Sciatic nerve (tissue), 2 donors: Measurements from ENCODE around the gene MAP3K21. TPM values are rescaled to one million over a fixed set of nuclear protein-coding genes. Genes with fewer than 3 reads are reported as not detected.

Experiments
- ATAC-seq: fragments of 200-7000 bp; cut with Tn5 transposase; one replicate; pipeline ENCODE4 v1.9.1; 2020; ENCODE audit warnings: mild to moderate bottlenecking, moderate library complexity
- DNase-seq: peaks from one replicate; pipeline ENCODE4 v3.0.0-alpha.2; 2020; ENCODE audit warnings: low spot score
- intact Hi-C: fragments of 100-400 bp; cut with DNase I; formaldehyde crosslinking; loops from one replicate; pipeline ENCODE4 v1.14.2; 2022
- total RNA-seq: library from RNA; stranded (reverse); fragmentation: NEBNext Ultra II Directional; extraction: Animal tissue kit (Norgen Biotek cat#: 25700); gene quantifications from one replicate; pipeline ENCODE4 v1.2.1, GENCODE V29; 2021
- donor health status: DM: no; HTN: no; CAD: no.
- donor health status: DM: no; HTN: no; CAD: no.

The MAP3K21 gene
- total RNA-seq, 1 donor from 2014 or later, result 1.6 TPM

DNA sequence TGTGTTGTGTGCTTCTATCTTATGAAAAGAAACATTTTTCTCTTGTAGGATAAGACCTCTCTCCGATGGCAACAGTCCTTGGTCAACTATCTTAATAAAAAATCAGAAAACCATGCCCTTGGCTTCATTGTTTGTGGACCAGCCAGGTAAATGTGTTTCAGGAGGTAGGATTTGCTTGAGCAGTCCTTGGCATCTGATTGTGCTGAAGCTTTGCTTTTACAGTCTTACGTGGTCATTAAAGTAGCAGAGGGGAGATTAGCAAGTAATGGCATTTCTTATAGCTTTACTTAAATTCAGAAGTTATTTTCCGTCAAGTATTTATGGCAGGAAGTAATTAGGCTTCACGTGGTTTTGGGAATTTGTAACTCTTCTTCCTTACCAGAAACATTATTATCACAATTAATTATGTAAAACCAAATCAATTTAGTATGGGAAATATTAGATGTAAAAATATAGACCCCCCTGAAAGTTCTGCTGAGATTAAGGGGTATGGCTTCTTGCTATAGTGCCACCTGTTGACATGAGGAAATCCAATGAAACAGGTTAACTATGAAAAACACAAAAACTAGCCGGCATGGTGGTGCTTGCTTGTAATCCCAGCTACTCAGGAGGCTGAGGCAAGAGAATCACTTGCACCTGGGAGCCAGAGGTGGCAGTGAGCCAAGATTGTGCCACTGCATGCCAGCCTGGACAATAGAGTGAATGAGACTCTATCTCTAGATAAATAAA, 49.0 kb downstream of the MAP3K21 start:
- ATAC-seq (no peak), DNase-seq (no peak)
- intact Hi-C loops, result no loop called here

DNA sequence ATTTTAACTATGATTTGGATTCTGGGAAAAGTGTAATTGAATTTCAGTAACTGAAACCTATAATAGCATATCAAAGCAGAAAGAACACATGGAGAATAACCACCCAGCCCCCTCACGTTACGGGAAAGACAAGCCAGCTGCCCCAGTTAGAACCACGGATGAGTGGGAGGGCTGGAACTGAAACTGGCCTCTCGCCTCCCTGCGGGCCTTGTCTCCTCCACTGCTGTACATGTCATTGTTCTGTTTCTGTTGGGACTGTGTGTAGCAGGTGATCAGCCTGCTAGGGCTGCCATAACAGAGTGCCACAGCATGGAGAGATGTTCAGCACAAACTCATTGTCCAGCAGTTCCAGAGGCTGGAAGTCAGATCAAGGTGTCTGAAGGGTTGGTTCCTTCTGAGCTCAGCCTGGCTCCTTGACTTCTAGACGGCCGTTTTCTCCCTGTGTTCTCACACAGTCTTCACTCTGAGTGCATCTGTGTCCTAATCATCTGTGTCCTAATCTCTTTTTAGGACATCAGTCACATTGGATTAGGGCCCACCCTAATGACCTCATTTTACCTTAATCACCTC, 52.4 kb downstream of the MAP3K21 start:
- intact Hi-C loops, result no loop called here
- no peak for DNase-seq
- no peak for ATAC-seq

DNA sequence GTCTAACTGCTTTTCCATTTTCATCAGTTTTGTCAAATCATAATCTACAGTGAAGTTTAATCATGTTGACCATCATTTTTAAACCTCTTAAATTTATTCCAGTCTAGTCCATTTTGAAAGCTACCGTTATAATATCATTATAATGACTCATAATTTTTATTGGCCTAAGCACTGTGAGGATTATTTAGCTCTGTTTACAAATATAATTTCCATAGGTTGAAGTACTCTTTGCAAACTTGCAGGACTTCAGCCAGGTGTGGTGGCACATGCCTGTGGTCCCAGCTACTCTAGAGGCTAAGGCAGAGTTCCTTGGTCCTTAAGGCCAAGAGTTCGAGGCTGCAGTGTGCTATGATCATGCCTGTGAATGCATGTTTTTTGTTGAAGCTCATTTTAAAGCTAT, 54.3 kb downstream of the MAP3K21 start:
- intact Hi-C loops, result no loop called here
- ATAC-seq (no peak), DNase-seq (no peak)

DNA sequence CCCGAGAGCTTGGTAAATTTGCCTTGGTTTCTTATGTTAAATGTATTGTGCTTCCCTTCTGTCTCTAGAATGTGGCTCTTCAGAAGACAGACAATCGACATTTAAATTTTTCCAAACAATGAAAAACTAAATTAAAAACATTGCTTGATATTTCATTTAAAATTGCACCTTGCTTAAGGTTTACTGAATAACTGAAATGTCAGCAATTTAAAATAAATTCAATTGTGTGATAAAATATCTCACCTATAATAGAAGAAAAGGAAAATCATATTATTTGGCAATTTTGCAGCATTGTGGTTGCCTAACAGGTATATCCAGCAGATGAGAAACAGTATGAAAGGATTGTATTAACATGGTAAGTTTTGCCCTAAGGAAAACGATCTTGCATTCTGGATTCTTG, 56.5 kb downstream of the MAP3K21 start:
- DNase-seq (no peak), ATAC-seq (no peak)
- intact Hi-C loops, result no loop called here

DNA sequence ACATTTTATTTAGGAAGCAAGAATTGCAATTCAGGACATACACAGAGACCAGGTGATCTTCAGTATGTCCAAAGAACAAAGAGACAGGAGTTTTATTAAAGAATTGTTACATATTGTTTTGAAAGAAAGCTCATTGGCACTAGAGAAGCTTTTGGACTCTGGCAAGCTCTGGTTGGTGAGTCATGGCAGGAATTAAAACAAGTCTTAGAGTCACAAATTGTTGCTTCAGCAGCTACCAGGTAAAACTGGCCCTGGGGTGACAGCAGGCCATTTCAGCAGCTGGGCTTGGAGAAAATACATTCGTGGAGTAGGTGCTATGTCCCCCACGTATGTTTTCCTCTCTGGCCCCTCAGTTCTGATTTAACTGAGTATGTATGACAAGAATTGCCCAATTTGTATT, 58.8 kb downstream of the MAP3K21 start:
- intact Hi-C loops, result no loop called here
- no peak for ATAC-seq
- DNase-seq, result no peak

DNA sequence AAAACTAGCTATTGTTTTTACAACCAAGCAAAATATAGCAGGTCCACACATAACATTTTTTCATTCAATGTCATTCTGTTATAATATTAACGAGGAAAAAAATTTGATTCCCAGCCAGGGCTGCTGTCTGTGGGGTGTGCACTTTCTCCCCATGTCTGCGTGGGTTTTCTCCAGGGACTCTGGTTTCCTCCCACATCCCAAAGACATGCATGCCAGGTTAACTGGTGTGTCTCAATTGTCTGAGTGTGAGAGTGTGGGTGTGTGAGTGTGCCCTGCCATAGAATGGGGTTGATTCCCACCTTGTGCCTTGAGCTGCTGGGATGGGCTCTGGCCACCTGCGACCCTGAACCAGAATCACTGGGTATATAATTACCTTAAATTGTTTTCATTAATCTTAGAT, 60.1 kb downstream of the MAP3K21 start:
- intact Hi-C loops, result no loop called here
- DNase-seq (no peak), ATAC-seq (no peak)

DNA sequence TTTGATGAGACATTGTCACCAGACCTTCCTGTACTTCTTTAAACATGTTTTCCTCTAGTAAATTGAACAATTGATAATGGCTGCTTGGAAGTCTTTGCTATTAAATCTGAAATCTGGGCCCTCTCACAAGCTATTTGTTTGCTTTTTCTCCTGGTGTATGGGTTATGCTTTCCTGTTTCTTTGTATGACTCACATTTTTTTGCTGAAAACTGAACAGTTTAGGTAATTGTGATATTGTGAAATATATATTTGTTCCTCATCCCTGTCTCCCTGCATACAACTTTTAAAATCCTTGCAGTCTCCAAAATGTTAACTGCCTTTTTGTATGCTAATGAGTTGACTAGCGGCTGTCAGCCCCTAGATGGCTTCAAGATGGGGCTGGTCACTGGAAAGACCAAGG, 61.6 kb downstream of the MAP3K21 start:
- intact Hi-C loops, result no loop called here
- DNase-seq, result no peak
- ATAC-seq, result no peak

DNA sequence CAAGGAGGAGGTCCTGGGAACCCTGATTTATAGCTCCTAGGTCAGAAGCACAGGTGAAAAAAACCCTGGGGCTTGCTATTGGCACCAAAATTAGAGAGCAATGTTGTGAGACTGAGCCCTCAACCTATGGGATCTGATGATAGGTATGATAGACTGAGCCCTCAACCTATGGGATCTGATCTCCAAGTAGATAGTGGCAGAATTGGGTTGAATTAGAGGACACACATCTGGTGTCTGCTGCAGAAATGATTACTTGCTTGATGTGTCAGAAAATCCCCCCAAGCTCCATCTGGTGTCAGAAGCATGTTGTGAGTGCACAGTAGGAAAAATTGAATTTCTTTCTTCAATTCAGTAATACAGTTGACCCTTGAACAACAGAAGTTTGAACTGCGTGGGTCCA, 62.4 kb downstream of the MAP3K21 start:
- intact Hi-C loops, result no loop called here
- ATAC-seq, result no peak
- no peak for DNase-seq

DNA sequence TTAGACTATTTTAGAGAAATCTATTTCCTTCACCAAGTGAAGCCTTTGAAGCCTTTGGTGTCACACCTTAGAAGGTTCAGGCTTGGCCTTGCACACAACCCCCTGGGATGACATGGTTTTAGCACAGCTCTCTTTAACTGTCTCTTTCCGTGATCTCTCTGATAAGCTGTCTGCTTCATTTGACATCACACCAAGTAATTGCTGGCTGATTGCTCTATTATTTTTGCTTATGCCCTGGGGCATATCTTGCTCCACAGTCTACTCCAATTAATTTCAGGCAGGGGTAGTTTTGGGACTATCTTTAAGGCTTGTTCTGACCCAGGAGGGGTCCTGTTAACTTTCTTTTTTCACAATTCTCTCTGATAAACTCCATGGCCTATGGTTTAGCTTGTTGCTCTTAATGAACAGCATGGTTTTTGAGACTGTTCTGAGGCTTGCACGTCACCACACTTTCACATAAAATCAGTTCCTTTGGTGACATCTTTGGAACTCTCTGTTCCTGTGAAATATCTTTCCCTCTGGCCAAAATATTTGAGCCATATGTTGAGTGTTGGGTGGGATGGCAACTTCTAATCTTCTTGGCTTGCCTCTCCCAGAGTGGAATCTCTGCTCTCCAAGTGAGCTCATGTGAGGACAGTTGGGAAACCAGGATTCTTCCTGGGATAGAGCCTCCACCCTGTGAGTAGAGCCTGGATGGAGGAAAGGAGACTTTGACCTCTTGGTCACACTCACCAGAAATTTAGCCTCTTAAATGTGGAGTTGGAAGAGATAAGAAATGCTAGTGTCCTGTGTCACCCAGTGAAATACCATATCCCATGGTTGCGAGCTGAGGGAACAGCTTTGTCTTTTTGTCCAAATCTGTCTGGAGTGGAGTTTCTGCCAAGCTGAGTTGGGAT, 63.6 kb downstream of the MAP3K21 start:
- intact Hi-C loops, result no loop called here
- DNase-seq (no peak), ATAC-seq (no peak)

DNA sequence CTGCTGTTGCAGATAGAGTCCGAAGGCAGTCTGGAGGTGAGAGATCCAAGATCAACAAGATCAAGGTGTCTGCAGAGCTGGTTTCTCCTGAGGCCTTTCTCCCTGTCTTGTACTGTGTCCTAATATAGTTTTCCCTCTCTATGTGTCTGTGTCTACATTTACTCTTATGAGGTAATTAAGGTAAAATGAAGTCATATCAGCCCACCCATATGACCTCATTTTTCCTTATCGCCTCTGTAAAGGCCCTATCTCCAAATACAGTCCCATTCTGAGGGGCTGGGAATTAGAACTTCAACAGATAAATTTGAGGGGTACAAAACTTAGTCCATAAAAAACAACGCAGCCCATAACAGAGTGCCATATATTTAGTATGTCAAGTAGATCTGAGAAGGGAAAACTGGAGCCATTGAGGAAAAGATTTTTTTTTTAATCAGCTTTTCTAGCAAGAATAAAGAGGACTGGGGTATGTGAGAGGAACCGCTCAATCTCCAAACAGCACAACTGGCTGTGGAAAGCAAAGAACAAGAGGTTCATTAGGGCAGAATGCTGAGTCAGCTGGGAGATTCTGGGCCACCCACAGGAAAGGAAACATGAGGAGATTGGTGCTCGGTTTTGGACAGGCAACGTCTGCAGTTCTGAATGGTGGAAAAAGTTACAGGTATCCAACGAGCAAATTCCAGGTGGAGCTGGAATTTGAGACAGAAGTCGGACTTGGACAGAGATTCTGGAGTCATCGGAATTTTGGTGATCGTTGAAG, 65.7 kb downstream of the MAP3K21 start:
- no peak for DNase-seq
- intact Hi-C loops, result no loop called here
- no peak for ATAC-seq

DNA sequence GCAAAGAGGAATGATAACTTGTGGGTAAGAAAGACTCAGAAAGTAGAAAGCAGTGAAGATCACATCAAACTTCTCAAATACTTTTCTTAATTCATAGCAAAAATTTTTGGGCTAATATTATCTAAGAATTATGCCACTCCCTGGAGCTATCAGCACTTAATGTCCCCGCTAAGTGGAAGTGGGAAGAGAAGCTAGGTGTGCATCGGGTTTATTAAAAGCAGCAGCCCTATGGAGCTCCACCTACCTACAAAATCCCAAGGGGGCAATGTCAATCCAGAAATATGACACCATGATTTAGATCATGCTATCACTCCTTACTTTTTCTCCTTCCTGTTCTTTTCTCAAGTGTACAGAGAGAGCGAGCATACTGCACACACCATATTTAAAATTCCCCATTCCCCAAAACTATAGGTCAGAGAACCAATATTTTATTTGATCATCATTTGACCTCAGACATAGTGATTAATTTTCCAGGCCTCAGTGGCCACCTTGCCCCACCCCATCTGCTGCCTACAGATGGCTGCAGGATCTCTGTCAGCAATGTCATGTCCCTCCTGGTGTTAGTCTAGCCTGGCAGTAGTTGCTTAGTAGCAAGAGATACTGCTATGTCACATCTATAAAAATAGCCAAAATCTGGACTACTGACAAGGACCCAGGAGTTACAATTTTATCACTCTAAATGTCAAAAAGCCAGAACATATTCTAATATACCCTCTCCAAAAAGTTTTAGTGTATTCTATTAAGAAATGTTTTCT, 66.6 kb downstream of the MAP3K21 start:
- DNase-seq, result no peak
- intact Hi-C loops, result no loop called here
- no peak for ATAC-seq

DNA sequence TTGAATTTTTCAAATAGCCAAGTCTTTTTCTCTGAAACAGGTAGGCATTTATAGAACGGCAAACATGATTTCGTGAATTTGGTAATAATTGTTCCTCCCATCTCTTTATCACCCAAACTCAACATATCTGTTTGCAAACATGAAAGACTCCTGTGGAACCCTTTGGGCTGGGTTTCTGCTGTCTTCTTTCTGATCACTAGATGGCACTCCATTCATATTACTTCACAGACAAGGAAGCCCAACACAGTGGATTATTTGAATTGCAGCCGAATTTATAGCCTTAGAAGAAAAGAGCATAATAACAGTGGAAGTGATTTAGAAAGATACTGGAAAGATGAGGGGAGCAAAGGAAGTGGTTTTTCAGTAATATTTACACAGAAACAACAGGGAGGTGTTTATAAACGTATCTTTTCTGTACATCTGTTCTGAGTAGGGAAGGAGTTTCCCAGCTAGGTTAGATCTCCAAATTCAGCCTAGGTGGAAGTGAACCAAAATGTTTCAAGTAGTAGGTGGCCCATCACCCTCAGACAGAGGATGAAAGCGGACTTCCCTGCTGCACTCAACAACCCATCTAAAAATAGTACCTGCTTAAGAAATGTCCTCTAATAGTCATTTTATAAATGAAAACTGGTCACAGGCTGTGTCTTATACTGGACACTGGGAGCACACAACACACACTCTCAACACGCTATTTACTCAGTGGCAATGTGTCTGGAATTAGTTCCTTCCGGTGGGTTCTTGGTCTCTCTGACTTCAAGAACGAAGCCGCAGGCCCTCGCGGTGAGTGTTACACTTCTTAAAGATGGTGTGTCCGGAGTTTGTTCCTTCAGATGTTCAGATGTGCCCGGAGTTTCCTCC, 67.6 kb downstream of the MAP3K21 start:
- ATAC-seq (no peak), DNase-seq (no peak)
- intact Hi-C loops, result no loop called here

DNA sequence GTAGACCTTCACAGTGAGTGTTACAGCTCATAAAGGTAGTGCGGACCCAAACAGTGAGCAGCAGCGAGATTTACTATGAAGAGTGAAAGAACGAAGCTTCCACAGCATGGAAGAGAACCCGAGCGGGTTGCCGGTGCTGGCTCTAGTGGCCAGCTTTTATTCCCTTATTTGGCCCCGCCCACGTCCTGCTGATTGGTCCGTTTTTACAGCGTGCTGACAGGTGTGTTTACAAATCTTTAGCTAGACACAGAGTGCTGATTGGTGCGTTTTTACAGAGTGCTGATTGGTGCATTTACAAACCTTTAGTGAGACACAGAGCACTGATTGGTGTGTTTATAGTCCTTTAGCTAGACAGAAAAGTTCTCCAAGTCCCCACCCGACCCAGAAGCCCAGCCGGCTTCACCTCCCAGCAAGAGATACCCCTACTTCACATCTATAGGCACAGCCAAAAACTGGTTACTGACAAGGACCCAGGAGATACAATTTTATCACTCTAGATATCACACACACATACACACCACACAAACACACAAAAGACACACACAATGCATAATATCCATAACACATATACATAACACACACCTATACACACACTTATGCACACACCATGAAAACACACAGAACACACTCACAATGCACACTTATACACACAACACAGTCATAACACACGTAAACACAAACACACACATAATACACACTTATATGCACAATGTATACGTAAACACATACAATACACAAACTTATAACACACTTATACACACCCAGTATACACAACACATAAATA, 68.5 kb downstream of the MAP3K21 start:
- intact Hi-C loops, result no loop called here
- no peak for ATAC-seq

DNA sequence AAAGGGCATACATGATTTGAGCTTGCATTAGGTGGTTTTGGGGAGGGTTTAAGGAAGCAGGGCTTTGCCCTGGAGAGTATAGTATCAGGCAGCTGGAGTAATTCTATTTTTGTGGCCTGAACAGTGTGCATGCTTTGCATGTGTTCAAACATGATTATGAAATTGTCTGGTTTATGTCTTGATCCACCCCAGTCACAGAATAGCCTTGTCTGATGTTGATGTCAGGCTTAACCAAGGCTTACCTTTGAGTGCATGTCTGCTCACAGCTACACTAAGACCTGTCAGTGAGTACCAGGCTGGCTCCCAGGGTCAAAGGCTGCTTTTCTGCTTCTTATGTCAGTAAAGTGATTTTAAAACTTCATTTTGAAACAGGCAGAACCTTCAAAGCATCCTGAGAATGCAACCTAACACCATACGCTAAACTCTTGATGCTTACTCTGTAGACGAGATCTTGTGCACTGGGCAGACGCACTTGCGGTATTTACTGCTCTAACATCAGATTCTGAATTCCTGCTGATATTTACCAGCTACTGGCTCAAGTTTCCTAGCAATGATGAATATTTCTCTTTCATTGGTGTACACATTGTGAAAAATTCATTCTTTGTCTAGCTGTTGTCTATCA, 78.9 kb downstream of the MAP3K21 start:
- intact Hi-C loops, result no loop called here
- no peak for DNase-seq
- no peak for ATAC-seq

More for the DNA sequence above, 68.5 kb downstream of the MAP3K21 start:
- no peak for DNase-seq

DNA sequence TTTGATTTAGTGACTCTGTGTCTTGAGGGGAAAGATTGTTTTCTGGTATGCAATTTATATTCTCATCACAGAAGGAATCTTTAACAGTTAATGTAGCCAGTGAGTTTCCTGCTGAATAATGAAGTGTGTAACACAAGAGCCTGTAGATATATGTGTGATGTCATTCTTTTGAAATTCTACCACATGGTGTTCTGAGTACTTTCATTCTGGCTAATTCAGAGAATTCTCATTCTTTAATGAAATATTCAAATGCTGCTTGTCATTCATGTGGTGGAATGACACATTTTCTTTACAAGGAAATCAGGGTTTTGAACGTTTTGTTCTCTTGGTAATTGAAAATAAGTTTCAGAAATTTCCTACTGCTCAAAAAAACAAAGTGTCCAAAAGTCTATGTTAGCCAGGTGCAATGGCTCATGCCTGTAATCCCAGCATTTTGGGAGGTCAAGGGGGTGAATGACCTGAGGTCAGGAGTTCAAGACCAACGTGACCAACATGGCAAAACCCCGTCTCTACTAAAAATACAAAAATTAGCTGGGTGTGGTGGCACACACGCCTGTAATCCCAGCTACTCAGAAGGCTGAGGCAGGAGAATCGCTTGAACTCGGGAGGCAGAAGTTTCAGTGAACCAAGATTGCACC, 79.6 kb downstream of the MAP3K21 start:
- DNase-seq (no peak), ATAC-seq (no peak)
- intact Hi-C loops, result no loop called here

DNA sequence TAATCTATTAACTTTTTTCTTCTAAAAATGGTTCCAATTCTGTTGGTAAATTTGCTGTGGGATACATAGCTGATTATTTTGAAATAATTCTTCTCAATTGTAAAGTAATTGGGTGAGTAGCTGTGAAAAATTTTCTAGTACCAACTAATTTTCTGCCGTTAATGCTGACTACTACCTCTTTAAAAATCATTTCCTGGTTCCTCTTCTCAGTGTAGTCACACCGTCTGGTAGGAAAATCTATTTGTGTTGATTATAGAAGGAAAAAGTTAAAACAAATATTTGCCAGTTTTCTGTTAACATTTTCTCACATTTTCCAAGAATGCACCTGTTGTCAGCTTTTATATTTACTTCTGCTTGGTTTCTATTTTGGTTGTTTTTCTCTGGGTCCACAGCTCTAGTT, 82.0 kb downstream of the MAP3K21 start:
- intact Hi-C loops, result no loop called here
- ATAC-seq, result no peak
- no peak for DNase-seq
